OCI-M2 (cell line): ENCODE measurements around the gene AHI1.

Source experiments
- DNase-seq: peaks from one replicate; lab custom pipeline; 2025; ENCODE audit not compliant: unreplicated experiment; lab: John Stamatoyannopoulos, UW

The AHI1 gene

DNA sequence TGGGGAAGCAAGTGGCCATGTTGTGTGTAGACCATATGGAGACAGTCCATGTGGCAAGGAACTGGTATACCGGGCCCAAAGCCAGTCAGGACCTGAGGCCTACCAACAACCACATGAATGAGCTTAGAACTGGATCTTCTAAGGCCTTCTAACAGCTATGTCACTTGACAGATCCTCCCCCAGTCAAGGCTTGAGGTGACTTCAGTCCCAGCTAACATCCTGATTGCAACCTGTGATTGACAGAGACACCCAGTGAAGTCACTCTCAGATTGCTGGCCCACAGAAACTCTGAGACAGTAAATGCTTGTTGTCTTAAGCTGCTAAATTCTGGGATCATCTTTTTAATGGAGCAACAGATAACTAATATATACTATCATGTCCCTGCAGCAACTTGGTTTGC lies 32.9 kb downstream of the AHI1 start:
- no peak for DNase-seq

DNA sequence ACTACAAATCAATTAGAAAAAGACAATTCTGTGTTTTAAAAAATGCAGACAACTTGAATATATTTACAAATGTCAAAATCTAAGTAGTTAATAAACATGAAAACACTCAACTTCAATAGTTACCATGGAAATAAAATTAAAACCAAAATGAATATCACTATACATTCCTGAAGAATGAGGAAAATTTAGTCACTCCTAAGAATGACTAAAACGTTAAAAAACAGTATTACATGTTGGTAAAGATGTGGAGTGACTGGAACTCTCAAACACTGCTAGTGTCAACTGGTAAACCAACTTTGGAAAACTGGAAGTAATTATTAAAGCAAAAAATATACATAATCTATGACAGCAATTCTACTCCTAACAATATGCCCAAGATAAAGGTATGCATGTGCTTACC lies 36.3 kb downstream of the AHI1 start:
- DNase-seq = no peak

- DNase-seq = no peak
Observed at GRCh38 chr6:135458051-135458450, 39.5 kb downstream of the AHI1 start.

- no peak for DNase-seq
Observed at GRCh38 chr6:135451617-135452190, 45.8 kb downstream of the AHI1 start.

DNA sequence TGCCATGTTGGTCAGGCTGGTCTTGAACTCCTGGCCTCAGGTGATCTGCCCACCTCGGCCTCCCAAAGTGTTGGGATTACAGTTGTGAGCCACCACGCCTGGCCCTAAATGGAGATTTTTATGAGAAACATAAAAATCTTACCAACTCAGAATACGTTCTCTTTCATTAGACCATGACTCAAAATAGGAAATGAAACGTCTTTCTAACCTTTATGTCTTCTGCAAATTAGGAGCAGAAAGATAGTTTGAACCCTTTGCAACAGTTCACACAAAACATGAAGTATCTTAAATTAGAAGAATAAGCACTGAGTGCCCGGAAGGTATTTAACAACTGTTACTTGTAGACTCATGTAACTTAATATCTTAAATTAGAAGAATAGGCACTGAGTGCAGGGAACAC lies 48.3 kb downstream of the AHI1 start:
- no peak for DNase-seq

DNA sequence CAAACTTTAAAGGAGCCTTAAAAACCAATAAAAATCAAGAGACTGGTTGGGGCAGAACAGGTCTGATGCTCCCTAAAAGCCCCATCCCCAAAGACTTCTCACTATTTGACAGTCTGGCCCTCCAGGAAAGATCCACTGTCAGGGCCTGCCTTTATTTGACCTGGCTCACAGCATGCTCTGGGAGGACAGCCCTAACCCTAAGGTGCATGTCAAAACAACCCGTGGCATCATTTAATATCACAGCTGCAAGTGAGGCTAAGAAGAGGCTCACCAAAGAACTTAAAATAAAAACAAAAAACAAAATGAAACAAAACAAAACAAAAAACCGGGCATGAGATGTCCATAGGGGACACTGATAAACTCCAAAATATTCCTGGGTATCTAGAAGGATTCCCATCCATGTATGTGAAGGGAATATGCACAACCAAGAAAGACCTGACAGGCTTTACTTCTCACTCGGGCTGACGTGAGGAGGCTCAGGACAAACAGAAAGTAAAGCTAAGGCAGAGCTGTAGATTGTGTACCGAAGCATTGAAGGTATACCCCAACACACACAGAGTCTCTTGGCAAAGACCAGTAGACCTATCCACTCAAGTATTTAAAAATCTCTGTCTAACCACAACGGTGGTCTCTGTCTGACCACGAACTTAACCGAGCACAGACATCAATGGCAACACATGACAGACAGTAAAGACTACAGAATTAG lies 57.3 kb downstream of the AHI1 start:
- DNase-seq = no peak

GRCh38 chr6:135439549-135439948 lies 58.0 kb downstream of the AHI1 start:
- no peak for DNase-seq

DNA sequence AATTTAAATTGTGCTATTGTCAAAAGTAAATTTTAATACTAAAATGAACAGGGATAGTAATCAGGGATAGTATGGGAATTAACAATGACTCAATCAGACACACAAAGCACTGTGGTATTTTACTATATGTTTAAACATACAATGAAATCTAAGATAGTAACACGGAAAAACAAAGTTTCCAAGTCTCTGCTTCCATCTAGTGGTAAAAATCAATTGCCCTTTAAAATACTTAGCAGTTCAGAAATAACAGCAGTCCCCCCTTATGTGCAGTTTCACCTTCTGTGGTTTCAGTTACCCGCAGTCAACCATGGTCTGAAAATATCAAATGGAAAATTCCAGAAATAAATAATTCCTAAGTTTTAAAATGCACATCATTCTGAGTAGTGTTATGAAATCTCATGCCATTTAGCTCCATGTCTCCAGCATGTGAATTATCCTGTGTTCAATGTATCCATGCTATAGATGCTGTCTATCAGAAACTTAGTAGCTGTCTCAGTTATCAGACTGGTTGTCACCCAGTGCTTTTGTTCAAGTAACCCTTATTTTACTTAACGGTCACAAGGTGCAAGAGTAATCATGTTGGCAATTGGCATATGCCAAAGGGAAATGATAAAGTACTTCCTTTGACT lies 58.5 kb downstream of the AHI1 start:
- peak; percentile 77 for DNase-seq

DNA sequence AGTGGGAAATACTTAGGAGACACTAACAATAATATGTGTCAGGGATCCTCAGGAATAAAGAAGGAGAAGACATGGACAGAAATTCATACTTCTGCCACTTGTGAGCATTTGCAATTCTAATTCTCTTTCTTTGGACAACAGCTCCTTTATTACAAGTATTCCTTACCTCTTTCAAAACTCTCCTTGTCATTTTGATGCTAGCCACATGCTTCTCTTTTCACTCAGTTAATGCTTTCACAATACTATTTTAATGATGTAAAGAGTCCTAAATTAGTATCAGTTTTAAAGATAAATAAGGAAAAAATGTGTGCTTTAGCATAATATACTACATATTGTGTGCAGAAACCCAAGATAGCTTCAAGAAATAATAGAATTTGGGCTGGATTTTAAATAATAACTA lies 62.5 kb downstream of the AHI1 start:
- DNase-seq = no peak

GRCh38 chr6:135434095-135434494 lies 63.4 kb downstream of the AHI1 start:
- no peak for DNase-seq

DNA sequence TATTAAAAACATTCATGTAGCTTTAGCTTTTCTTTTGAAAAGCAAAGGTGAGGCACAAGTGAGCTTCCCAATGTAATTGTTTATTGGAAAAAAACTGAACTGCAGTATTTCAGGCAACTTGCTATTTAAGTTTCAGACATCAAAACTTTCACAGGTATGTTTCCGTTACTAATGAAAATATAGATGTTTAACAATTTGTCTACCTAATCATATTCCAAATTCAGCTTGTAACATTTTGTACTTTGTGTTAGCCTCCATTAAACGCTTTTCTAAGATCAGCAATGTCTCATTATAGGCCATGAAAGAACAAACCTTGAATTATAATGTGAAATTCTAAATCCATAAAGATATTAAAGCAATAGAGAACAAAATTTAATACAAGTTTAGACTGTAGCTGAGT lies 69.5 kb downstream of the AHI1 start:
- no peak for DNase-seq

DNA sequence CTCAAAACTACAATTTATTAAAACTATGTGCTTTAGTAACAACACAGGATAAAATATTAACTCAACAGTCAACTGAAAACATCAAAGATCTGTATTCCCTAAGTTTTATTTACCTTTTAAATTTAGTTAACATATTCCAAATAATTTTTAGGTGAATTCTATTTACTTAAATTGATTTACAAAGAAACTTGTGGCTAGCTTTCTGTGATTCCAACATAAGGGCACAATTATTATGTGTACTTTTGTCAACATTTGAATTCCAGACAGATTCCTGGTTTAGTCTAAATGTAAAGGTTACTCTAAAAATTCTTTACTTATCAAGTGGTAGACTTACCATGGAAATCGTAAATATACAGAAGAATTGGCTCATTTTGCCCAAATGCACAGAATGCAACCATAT lies 70.7 kb downstream of the AHI1 start:
- DNase-seq = no peak

- no peak for DNase-seq
Observed at GRCh38 chr6:135424385-135424784, 73.2 kb downstream of the AHI1 start.

- DNase-seq = peak; percentile 61
Observed at GRCh38 chr6:135423649-135424128, 73.9 kb downstream of the AHI1 start.

- DNase-seq = no peak
Observed at GRCh38 chr6:135419162-135419561, 78.4 kb downstream of the AHI1 start.

GRCh38 chr6:135418040-135418760 lies 79.3 kb downstream of the AHI1 start:
- DNase-seq = no peak

- no peak for DNase-seq
Observed at GRCh38 chr6:135412761-135413160, 84.8 kb downstream of the AHI1 start.

GRCh38 chr6:135411849-135412248 lies 85.7 kb downstream of the AHI1 start:
- no peak for DNase-seq

DNA sequence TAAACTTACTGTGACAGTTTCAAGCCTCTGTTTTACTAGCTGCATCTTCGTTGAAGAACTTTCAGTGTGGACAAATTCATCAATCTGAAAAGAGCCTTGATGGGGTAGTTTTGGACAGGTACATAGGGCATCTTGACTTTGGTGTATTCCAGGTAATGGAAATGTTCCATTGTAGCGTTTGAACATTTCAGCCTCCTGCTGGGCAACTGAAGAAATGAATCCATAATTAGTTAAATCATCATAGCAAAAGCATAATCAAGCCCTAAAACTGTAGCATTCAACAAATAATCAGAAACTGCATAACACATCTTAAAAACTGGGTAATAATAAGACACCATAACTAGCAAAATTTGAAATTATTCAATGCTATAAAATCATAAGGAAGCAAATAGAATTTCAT lies 86.2 kb downstream of the AHI1 start:
- DNase-seq = no peak

DNA sequence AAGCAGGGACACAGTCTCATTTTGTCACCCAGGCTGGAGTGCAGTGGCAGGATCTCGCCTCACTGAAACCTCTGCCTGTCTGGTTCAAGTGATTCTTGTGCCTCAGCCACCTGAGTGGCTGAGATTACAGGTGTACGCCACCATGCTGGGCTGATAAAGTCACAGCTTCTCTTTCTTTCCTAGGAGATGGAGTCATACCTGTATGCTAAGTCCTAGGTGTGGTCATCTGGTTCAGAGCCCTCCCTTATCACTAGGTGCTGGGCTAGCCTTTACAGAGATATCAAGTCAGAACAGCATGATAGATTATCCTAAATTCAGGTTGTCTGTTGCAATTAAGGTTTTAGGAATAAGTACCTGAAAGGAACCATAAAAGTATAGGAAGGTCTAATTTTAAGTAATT lies 86.7 kb downstream of the AHI1 start:
- no peak for DNase-seq

- no peak for DNase-seq
Observed at GRCh38 chr6:135403584-135403983, 94.0 kb downstream of the AHI1 start.

DNA sequence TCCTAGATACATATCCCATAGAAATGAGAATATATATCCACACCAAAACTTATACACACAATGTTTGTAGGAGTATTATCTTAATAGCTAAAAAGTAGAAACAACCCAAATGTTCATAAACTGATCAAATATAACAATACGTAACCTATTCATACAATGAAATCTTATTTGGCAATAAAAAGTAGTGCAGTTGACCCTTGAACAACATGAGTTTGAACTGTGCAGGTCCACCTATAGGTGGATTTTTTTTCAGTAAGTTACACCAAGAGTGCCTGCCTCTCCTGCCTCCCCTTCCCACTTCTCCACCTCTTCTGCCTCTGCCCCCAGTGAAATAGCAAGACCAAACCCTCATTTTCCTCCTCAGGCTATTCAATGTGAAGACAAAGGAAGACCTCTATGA lies 95.2 kb downstream of the AHI1 start:
- DNase-seq = no peak
